ENCODE measurements around the gene RNPEPL1.

GRCh38 chr2:240586919-240587800, 18.9 kb downstream of the RNPEPL1 start:
- no peak for TF ChIP-seq CTCF (IDR thresholded peaks at IDR 0.05)
- no peak for TF ChIP-seq POLR2A (IDR thresholded peaks at IDR 0.05)

Data from testis (tissue), 2 donors.